Erythroblast (primary cell): ENCODE results near the gene ZNF763.

Source experiments
- GATA1 ChIP-seq: IDR thresholded peaks from 2 replicates; pipeline ENCODE4 v1.6.1; 2011; ENCODE audit warnings: low read depth, mild to moderate bottlenecking, control low read depth, low read length, moderate library complexity
- POLR2A ChIP-seq: IDR thresholded peaks from 2 replicates; pipeline ENCODE4 v1.6.1; 2011; ENCODE audit warnings: mild to moderate bottlenecking, low read length

DNA sequence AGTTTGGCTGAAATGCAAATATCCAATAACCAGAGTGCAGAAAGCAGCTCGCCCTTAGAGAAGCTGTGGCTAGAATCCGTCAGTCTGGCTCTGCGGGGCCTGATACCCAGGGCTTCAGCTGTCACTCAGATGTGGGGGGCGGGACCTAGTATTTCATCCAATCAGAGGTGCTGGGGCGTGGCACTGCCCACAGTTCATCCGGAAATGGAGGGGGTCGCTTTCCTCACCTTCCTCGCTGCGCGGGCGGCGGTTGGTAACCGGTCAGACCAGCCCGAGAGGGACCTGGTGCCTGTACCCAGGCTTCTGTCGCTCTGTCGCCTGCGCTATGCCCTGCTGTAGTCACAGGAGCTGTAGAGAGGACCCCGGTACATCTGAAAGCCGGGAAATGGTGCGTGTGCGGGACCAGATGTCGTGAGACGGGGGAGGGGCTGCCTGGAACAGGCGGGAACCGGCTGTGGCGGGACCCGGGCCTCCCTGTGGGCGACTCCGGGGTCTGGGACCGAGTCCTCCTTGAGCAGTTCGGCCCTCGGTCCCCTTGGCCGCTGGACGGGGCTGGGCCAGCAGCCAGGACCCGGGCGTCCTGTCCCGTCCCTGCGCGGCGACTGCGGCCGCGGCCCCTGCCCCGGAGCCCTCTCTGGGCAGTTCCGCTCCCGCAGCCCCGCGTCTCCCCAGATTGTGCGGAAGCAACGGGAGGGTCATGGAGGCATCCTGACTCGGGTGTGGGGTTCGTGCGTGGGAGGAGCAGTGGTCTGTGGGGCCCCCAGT is 39.8 kb upstream of the ZNF763 start, which contains the start of gene ZNF700:
- TF ChIP-seq POLR2A (peak; percentile 89), GATA1 (no peak)
